Activated CD4-positive, alpha-beta memory T cell treated with anti-CD3 and anti-CD28 coated beads, Interleukin-2, amount 10 ng/mL, durations not matched to agents 7 days and 5 days (primary cell): ENCODE measurements around the gene VPS8. TPM values are rescaled to one million over a fixed set of nuclear protein-coding genes. Genes with fewer than 3 reads are reported as not detected.
"Not testable (repeated sequence)": the region's sequence is repeated elsewhere in the genome, so short reads cannot be mapped to it uniquely, and the experiment has no call there.

Source experiments
- CTCF ChIA-PET: fragments of 350-600 bp; sonication (Branson Sonifier 250); formaldehyde crosslinking; loops from one replicate; lab custom pipeline; 2021; ENCODE audit warnings: antibody characterized with exemption, inconsistent platforms; lab: Charles Lee
- POLR2A ChIA-PET: fragments of 350-600 bp; sonication (Branson Sonifier 250); formaldehyde crosslinking; loops from one replicate; lab custom pipeline; 2021; ENCODE audit warnings: antibody characterized with exemption; lab: Charles Lee
- DNase-seq: peaks from one replicate; pipeline ENCODE4 v3.0.0-alpha.2; 2020
- H3K27ac Mint-ChIP-seq: one replicate; pipeline ENCODE4 v1.8.0; 2021; ENCODE audit warnings: mild to moderate bottlenecking, mixed read lengths
- H3K27me3 Mint-ChIP-seq: one replicate; pipeline ENCODE4 v1.8.0; 2021; ENCODE audit warnings: mixed read lengths
- H3K36me3 Mint-ChIP-seq: one replicate; pipeline ENCODE4 v1.8.0; 2021; ENCODE audit warnings: low read depth, mixed read lengths
- H3K4me1 Mint-ChIP-seq: one replicate; pipeline ENCODE4 v1.8.0; 2021; ENCODE audit warnings: mixed read lengths
- H3K4me3 Mint-ChIP-seq: one replicate; pipeline ENCODE4 v1.8.0; 2021; ENCODE audit warnings: mild to moderate bottlenecking, mixed read lengths
- H3K9me3 Mint-ChIP-seq: one replicate; pipeline ENCODE4 v1.8.0; 2021; ENCODE audit warnings: mixed read lengths
- total RNA-seq, 2 experiments: library from RNA; stranded (reverse); gene quantifications; one replicate each; pipeline ENCODE4 v1.2.3, GENCODE V29; 2021

VPS8 gene
- total RNA-seq, 2 experiments from 2014 or later: 60.8 to 61.2 TPM

DNA sequence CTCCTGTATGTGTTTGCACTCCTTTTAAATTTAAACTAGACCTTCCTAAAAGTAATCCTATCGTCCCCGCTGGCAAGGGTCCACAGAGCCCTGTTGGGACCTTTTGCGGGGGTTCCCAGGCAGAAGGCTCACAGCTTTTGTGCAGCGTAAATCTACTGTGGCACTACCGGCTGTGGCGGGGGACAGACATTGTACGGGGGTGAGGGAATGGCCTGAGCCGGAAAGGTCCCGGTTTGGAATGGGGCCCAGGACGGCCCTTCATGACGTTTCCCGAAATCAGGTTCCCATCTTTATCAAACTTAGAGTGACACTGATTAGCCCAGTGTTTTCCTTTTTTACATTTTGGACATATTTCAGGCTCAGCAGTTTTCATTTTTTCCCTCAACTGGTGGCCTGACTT, 205.6 kb downstream of the VPS8 start:
- H3K4me3 Mint-ChIP-seq, DNase-seq, CTCF ChIA-PET, H3K27me3 Mint-ChIP-seq, H3K27ac Mint-ChIP-seq, POLR2A ChIA-PET, H3K4me1 Mint-ChIP-seq, H3K9me3 Mint-ChIP-seq: not testable (repeated sequence)
- H3K36me3 Mint-ChIP-seq: peaks cover 22% of the 10 kb centered on the region

DNA sequence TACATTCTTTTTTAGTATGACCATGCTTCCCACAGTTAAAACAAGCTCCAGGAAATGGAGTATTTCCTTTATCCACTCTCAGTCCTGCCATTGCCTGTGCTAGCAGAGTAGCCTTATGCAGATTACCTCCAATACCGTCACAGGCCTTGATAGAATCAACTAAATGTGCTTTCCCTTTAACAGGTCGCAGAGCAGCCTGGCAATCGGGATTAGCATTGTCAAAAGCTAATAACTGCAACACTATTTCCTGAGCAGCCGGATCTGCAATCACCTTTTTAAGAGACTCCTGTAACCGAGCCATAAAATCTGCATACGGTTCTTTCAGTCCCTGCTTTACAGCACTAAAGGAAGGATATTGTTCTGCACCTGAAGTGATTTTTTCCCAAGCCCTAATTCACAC, 206.0 kb downstream of the VPS8 start:
- POLR2A ChIA-PET, DNase-seq, H3K27ac Mint-ChIP-seq, CTCF ChIA-PET, H3K9me3 Mint-ChIP-seq, H3K4me1 Mint-ChIP-seq, H3K27me3 Mint-ChIP-seq, H3K4me3 Mint-ChIP-seq: not testable (repeated sequence)
- H3K36me3 Mint-ChIP-seq: peaks cover 22% of the 10 kb centered on the region

DNA sequence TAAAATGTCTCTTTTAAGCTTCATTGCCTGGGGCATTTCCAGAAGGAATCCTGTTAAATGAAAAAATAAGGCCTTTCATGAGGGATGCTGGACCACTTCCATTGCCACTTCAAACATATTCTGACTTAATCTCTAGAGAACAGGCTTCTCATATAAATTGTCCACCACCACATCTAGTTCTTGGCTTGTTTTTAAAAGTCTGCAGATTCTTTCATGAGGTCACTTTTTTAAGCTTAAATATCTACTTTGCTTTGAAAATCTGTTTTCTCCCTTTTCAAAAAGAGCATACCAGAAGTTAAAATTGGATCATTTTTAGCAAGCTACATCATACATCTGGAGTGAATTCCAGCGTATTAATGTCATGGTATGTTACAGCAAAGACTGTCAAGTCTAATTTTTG, 209.3 kb downstream of the VPS8 start:
- no peaks in the 10 kb centered on the region for H3K4me1 Mint-ChIP-seq
- H3K27ac Mint-ChIP-seq: no peak overlapping the region
- no peak overlapping the region for H3K4me3 Mint-ChIP-seq
- H3K9me3 Mint-ChIP-seq: peaks cover 3% of the 10 kb centered on the region
- ChIA-PET POLR2A (no interaction called here), CTCF (interaction anchor here (0.6 kb wide), 1 partner anchor 1618 kb away, joined by 5 read pairs; no protein-coding TSS in a partner anchor)
- peaks cover 34% of the 10 kb centered on the region for H3K36me3 Mint-ChIP-seq
- no peaks in the 10 kb centered on the region for H3K27me3 Mint-ChIP-seq
- DNase-seq: no peak

DNA sequence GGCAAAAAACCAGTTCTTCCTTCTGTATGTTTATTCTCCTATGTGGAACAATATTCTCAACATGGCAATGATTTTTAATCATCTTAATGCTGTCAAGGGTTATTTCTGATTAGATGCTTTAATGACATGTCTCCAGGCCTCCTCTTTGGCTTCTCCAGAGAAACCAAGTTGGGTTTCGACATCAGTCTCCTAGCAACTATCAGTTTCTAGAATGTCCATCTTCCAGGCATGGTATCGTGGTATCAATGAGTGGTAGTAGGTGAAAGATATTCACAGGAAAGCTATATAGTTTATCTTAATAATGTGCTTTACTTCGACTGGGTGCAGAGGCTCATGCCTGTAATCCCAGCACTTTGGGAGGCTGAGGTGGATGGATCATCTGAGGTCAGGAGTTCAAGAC, 212.4 kb downstream of the VPS8 start:
- ChIA-PET POLR2A (no interaction called here), CTCF (no interaction called here)
- H3K36me3 Mint-ChIP-seq: peaks cover 30% of the 10 kb centered on the region
- no peak for DNase-seq
- no peak overlapping the region for H3K4me3 Mint-ChIP-seq
- no peaks in the 10 kb centered on the region for H3K9me3 Mint-ChIP-seq
- H3K27ac Mint-ChIP-seq: no peak overlapping the region
- no peaks in the 10 kb centered on the region for H3K27me3 Mint-ChIP-seq
- no peaks in the 10 kb centered on the region for H3K4me1 Mint-ChIP-seq

DNA sequence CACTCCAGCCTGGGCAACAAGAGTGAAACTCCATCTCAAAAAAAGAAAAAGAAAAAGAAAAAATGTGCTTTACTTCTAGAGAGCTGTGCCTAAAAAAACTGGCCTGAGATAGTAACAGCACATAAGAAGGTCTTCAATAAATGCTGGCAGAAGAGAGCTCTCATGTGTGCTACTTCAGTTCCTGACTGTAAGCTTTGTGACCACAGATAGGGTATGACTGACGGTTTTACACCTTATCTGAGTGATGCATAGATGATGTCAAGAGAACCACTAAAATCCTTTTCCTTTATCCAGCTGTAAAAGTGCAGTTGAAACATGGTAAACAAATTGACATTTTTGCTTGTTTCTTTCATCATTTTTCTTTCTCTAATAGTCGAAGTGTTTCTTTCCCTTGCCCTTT, 213.0 kb downstream of the VPS8 start:
- DNase-seq: no peak
- H3K36me3 Mint-ChIP-seq: peaks cover 28% of the 10 kb centered on the region
- H3K4me1 Mint-ChIP-seq: no peaks in the 10 kb centered on the region
- H3K9me3 Mint-ChIP-seq: no peaks in the 10 kb centered on the region
- no peak overlapping the region for H3K4me3 Mint-ChIP-seq
- H3K27ac Mint-ChIP-seq: no peak overlapping the region
- ChIA-PET CTCF (interaction anchor here (1.1 kb wide), 1 partner anchor 18 kb away, joined by 3 read pairs; no protein-coding TSS in a partner anchor), POLR2A (no interaction called here)
- no peaks in the 10 kb centered on the region for H3K27me3 Mint-ChIP-seq

DNA sequence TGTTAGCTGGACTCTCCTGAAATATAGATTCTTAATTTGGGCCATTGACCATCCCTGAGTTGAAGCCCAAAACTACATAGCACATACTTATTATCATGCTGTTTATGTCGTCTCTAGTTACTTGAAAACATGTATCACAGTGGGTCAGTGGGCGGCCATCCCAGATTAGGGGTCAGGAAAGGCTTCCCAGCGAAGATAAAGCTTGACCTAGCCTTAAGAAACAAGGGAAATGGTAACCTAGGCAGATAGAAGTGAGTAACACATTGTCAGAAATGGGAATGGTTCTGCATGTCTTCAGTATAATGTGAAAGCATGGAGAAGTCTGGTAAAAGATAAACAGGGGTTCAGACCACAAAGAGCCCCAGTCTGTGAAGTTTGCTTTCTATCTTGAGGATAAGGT, 216.2 kb downstream of the VPS8 start:
- Mint-ChIP-seq H3K4me3 (no peak overlapping the region), H3K36me3 (peaks cover 45% of the 10 kb centered on the region), H3K27me3 (no peaks in the 10 kb centered on the region), H3K9me3 (no peaks in the 10 kb centered on the region), H3K4me1 (no peaks in the 10 kb centered on the region), H3K27ac (no peak overlapping the region)
- POLR2A ChIA-PET: no interaction called here
- CTCF ChIA-PET: no interaction called here
- no peak for DNase-seq

DNA sequence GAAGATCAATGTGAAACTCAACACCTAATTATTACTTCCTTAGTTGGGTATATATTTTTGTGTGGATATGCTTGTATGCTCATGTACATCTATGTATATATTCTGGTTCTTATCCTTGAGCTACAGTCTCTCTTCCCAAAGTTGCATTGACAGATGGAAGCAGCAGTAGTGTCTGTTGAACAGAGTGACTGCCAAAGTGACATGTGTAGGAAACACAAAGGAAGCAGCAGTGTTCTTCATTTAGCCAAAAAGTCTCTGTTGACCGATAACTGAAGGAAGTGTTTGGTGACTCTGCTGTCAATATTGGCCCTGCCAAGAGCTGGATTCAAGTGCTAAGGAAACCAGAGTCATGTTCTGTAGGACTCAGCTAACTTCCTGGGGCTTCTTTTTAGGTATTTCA, 217.1 kb downstream of the VPS8 start:
- Mint-ChIP-seq H3K9me3 (no peaks in the 10 kb centered on the region), H3K36me3 (peaks cover 46% of the 10 kb centered on the region), H3K4me3 (no peak overlapping the region), H3K27ac (no peak overlapping the region), H3K4me1 (no peaks in the 10 kb centered on the region), H3K27me3 (no peaks in the 10 kb centered on the region)
- ChIA-PET POLR2A (no interaction called here), CTCF (no interaction called here)
- DNase-seq: no peak

DNA sequence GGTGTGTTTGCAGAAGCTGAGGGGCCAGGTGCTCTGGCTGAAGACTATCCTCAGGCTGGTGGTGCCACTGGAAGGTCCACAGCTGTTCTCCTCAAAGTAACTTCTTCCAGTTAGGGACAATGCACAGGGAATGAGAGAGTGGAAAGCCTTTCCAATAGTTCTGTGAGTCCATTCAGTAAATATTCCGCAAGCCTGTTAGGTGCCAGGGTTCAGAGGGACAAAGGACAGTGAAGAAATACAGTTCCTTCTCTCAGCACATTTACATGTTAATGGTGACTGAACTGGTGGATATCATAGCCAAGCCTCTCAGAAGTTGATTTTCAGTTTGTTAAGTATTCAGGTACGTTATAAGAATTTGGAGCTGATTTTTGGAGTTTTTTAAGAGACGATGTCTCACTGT, 218.4 kb downstream of the VPS8 start:
- POLR2A ChIA-PET: interaction anchor here (1.1 kb wide), 1 partner anchor 10 kb away, joined by 3 read pairs; no protein-coding TSS in a partner anchor
- H3K9me3 Mint-ChIP-seq: peaks cover 4% of the 10 kb centered on the region
- no peaks in the 10 kb centered on the region for H3K4me1 Mint-ChIP-seq
- no peak overlapping the region for H3K27ac Mint-ChIP-seq
- H3K27me3 Mint-ChIP-seq: no peaks in the 10 kb centered on the region
- peaks cover 50% of the 10 kb centered on the region for H3K36me3 Mint-ChIP-seq
- no peak for DNase-seq
- no peak overlapping the region for H3K4me3 Mint-ChIP-seq
- CTCF ChIA-PET: no interaction called here

DNA sequence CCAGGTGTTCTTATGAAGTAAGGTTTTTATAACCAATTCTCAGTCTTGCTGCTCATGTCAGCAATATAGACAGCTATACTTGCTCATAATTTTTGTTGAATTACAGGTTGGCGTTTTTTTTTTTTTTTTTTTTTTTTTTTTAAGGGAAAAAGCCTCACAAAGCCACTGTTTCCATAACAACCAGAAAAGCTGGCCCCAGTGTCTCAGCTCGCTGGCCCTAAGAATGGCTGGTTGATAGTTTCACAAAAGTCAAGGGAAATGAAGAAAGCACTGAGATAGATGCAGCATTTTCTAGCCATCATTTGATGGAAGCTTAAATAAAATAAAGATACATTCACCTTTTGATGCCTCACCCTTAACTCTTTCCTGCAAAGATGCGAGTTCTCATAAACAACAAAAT, 219.0 kb downstream of the VPS8 start:
- Mint-ChIP-seq H3K36me3 (peaks cover 48% of the 10 kb centered on the region), H3K4me3 (no peak overlapping the region), H3K4me1 (no peaks in the 10 kb centered on the region), H3K27ac (no peak overlapping the region), H3K9me3 (peaks cover 4% of the 10 kb centered on the region), H3K27me3 (no peaks in the 10 kb centered on the region)
- no peak for DNase-seq
- ChIA-PET POLR2A (interaction anchor here (1.1 kb wide), 1 partner anchor 10 kb away, joined by 3 read pairs; no protein-coding TSS in a partner anchor), CTCF (no interaction called here)

DNA sequence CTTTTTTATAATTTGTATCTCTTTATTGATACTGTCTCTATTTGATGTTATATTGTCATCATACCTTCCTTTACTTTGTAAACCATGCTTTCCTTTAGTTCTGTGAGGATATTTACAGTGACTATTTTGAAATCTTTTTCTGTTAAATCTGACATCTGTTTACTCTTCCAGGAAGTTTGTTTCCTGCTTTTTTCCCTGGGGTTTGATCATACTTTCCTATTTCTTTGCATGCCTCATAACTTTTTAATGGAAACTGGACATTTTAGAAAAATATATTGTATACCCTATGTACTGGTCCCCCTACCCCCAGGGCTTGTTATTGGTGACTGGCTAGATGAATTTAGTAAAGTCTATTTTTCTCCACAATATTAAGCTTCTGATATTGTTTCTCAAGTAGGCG, 225.8 kb downstream of the VPS8 start:
- no peaks in the 10 kb centered on the region for H3K27me3 Mint-ChIP-seq
- no peak overlapping the region for H3K4me3 Mint-ChIP-seq
- H3K4me1 Mint-ChIP-seq: no peaks in the 10 kb centered on the region
- H3K27ac Mint-ChIP-seq: no peak overlapping the region
- H3K36me3 Mint-ChIP-seq: peaks cover 30% of the 10 kb centered on the region
- POLR2A ChIA-PET: no interaction called here
- DNase-seq: no peak
- H3K9me3 Mint-ChIP-seq: peaks cover 12% of the 10 kb centered on the region
- CTCF ChIA-PET: no interaction called here

DNA sequence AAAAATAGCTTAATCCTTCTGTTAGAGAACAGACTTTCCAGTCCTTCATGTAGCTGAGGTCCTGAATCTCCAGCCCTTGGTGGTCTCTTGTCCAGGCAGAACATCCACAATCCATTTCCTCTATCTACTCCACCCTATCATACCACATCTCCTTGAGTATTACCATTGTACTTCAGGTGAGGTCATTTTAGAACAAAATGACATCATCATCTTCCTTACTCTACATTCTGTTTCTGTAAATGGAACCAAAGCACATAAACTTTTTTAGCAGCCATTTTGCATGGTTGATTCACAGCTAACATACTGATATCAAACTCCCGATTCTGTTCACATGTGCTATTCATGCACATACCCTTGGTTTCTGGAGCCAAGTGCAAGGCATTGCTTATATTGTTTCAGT, 228.5 kb downstream of the VPS8 start:
- Mint-ChIP-seq H3K9me3 (peaks cover 9% of the 10 kb centered on the region), H3K36me3 (peaks cover 14% of the 10 kb centered on the region), H3K4me3 (no peak overlapping the region), H3K27me3 (no peaks in the 10 kb centered on the region), H3K4me1 (no peaks in the 10 kb centered on the region), H3K27ac (no peak overlapping the region)
- CTCF ChIA-PET: interaction anchor here (0.9 kb wide), 1 partner anchor 22 kb away, joined by 3 read pairs; no protein-coding TSS in a partner anchor
- POLR2A ChIA-PET: interaction anchor here (1.1 kb wide), 1 partner anchor 9 kb away, joined by 3 read pairs; no protein-coding TSS in a partner anchor
- no peak for DNase-seq

DNA sequence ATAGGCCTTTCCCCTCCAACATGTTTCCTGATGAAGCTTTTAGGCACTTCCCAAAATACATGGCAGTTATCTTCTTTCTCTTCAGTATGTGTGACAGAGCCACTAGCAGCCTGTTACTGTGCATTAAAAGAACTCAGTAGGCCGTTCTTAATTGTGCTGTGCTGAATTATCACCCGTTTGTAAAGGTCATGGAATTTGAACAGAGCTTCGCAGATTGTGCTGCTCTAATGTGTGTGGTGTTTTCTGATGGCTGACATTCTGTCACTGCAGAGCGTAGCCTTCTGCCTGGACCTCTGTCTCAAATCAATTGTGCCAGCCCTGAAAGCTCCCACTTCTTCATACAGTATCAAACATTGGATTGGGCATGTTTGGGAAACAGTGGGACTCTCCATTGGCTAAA, 229.6 kb downstream of the VPS8 start:
- no peak overlapping the region for H3K4me3 Mint-ChIP-seq
- no peak for DNase-seq
- H3K27ac Mint-ChIP-seq: no peak overlapping the region
- CTCF ChIA-PET: interaction anchor here (0.9 kb wide), 1 partner anchor 21 kb away, joined by 3 read pairs; no protein-coding TSS in a partner anchor
- peaks cover 9% of the 10 kb centered on the region for H3K9me3 Mint-ChIP-seq
- no peaks in the 10 kb centered on the region for H3K27me3 Mint-ChIP-seq
- POLR2A ChIA-PET: no interaction called here
- peaks cover 11% of the 10 kb centered on the region for H3K36me3 Mint-ChIP-seq
- H3K4me1 Mint-ChIP-seq: no peaks in the 10 kb centered on the region

DNA sequence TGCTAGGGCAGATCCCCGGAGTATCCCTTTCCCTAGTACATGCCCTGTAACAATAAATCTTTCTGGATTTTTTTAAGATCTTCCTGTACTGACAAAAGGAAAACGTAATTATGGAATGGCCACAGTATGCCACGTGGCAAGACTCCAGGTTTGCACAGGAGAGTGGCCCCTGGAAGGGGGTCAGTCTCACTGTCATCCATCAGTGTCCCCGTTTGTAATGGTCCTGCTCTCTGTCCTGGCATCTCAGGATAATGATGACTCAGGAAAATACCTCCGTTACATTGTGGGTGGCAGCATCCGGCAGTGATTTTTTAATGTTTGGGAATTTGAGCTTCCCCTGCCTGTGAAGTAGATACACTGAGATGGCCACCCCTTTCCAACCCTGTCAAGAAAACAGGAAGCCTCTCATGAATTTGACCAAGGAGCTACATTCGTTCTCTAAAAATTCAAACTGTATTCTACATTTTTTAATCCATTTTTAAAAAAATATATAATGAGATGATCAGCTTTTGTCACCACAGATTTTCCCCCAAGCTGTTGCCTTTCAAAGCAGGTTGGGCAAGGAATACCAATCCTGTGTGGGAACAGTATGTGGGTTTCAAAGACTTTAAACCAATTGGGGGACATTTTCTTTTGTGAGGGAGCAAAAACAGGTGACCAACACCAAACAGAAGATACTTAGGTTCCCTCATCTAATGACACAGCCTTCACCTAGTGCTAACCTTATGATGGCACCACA, 230.5 kb downstream of the VPS8 start:
- Mint-ChIP-seq H3K27me3 (no peaks in the 10 kb centered on the region), H3K4me1 (no peaks in the 10 kb centered on the region), H3K36me3 (peaks cover 9% of the 10 kb centered on the region), H3K4me3 (no peak overlapping the region), H3K9me3 (peaks cover 3% of the 10 kb centered on the region), H3K27ac (no peak overlapping the region)
- ChIA-PET POLR2A (no interaction called here), CTCF (no interaction called here)
- DNase-seq: no peak

DNA sequence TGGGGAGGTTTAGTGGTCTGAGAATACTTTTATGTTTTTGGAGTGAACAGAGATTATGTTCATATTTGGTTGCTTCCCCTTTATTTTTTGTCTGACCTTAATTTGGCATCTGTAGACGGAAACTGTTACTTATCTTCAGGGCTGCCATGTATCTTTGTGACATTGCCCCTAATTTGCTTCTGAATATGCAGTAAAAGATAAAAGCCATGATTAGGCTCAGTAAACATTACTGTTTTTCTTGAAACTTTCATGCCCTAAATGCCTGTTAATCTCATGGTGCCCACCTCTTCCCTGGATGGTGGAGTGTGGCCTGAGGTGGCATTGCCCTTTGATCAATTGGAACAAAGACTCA, 234.2 kb downstream of the VPS8 start:
- POLR2A ChIA-PET: no interaction called here
- peaks cover 32% of the 10 kb centered on the region for H3K36me3 Mint-ChIP-seq
- no peak for DNase-seq

More for the DNA sequence above, 234.2 kb downstream of the VPS8 start:
- no peaks in the 10 kb centered on the region for H3K27me3 Mint-ChIP-seq
- peaks cover under 1% of the 10 kb centered on the region for H3K9me3 Mint-ChIP-seq
- CTCF ChIA-PET: no interaction called here
- H3K27ac Mint-ChIP-seq: no peak overlapping the region
- no peak overlapping the region for H3K4me3 Mint-ChIP-seq
- no peaks in the 10 kb centered on the region for H3K4me1 Mint-ChIP-seq
